Measurements from ENCODE around the gene C11orf68.
A peak's percentile ranks its signal among the peaks of the same experiment; 100 is the strongest.
"Not testable (repeated sequence)": the region's sequence is repeated elsewhere in the genome, so short reads cannot be mapped to it uniquely, and the experiment has no call there.

The C11orf68 gene

DNA sequence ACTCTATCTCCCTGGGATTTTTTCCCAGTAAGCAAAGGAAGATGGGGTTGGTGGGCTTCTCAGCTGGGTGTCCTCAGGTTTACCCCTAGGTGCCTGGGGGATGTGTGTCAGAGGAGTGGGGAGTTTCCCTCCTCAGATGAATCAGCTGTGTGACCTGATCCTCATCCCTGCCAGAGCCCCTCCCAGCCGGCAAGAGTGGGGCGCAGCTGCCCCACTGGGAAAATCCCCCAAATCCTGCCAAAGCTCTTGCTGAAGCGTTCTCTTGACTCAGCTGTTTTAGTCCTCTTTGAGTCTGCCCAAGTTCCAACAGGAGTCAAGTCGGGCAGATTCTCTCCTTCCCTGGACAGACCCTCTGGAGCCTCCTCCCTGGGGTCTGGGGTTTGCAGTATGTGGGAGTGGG is 6.0 kb downstream of the C11orf68 start:
- peak; percentile 86 for DNase-seq (ENCODE audit: low spot score)

DNA sequence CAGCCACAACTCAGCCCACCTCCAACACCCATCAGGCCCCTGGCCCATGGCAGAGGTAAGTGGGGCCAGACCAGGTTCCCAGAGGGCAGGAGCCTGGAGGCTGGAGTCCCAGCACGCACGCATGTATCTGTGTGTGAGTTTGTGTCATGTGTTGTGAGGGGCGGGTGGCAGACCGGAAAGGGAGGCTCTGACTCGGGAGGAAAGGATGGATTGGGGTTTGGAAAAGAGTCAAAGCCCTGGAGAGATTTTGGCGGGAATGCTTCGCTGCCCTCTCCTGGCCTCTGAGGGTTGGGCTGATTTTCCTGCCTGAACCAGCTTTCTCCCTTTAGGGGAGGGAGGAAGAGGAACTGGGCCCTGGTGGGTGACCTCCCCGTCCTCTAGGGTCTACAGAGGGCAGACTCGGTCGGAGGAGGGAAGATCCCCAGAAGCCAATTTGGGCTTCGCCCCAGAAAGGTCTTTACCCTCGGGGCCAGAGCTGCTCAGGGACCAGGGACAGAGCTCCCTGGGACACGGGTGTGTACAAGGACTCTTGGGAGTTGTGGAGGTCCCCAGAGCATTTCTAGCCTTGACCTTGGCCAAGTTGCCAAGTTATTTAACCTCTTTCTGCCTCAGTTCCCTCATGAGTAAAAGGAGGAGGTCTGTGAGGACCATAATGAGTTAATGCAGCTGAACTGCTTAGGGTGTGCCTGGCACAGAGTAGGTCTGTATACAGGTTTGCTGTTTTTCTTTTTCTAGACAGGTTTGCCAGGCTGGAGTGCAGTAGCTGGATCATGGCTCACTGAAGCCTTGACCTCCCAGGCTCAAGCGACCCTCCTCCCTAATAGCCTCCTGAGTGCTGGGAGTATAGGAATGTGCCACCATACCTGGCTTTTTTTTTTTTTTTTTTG is 6.9 kb downstream of the C11orf68 start:
- peak; percentile 89 for DNase-seq (ENCODE audit: low spot score)

DNA sequence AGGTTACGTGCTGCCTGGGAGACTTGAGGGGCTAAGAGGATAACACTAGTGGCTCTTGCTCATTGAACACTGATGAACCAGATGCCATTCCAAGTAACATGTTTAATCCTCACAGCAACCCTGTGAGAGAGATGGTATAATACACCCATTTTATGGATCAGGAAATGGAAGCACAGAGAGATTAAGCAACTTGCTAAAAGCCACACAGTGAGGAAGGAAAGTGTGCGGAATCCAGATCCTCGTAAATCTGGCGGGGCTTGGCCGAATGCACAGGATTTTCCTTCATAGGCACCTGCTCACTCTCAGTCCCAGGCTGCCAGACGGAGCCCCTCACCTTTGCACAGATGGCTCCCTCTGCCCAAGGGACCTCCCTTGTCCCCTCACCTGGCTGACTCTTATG is 11.0 kb downstream of the C11orf68 start:
- DNase-seq (ENCODE audit: low spot score): no peak

DNA sequence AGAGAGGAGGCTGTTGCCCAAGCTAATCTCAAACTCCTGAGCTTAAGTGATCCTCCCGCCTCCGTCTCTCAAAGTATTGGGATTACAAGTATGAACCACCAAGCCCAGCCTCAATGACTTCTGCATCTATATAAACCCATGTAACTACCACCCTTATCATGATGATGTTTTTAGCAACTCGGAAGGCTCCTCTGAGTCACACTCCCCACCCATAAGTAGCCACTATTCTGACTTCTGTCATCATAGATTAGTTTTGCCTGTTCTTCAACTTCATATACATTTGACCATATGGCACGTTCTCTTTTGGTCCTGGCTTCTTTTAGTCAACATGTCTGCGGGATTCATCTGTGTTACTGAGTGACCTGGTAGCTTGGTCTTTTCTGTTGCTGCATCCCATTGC is 12.3 kb downstream of the C11orf68 start:
- no peak for DNase-seq (ENCODE audit: low spot score)

DNA sequence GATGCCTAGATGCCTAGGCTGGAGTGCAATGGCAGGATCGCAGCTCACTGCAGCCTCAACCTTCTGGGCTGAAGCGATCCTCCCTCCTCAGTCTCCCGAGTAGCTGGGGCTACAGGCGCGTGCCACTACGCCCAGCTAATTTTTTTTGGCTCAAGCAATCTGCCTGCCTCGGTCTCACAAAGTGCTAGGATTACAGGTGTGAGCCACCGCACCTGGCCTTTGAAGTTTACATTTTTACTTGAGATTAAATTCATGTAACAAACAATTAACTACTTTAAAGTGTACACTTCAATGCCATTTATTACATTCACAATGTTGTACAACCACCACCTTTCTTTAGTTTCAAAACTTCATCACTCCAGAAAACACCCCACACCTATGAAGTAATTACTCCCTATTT is 15.1 kb downstream of the C11orf68 start:
- no peak for DNase-seq (ENCODE audit: low spot score)

DNA sequence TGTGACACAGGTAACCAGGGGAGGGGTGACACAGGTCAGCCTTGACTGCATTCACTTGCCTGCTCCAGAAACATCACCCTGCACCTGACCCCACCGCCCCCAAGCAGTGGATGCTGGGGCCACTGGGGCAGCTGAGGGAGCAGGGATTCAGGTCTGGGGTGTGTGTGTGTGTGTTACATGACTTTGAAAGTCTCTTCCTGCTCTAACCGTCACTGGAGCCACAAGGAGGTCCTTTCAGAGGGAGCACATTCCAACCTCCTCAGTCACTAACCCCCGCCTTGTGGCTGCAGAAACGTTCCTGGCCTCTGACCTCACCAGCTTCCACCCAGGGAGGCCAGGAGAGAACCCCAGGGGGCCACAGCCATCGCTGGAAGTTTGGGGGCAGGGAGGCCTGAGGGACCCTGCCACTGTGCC is 15.8 kb downstream of the C11orf68 start:
- peak; percentile 97 for DNase-seq (ENCODE audit: low spot score)

DNA sequence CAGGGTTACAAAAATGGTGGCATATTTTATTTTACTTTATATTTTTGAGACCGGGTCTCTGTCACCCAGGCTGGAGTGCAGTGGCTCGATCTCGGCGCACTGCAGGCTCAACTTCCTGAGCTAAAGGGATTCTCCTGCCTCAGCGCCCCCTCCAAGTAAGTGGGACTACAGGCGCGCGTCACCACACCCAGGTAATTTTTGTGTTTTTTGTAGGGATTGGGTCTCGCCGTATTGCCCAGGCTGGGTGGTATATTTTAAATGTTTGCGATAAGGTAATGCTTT is 18.0 kb downstream of the C11orf68 start:
- DNase-seq (ENCODE audit: low spot score): no peak

DNA sequence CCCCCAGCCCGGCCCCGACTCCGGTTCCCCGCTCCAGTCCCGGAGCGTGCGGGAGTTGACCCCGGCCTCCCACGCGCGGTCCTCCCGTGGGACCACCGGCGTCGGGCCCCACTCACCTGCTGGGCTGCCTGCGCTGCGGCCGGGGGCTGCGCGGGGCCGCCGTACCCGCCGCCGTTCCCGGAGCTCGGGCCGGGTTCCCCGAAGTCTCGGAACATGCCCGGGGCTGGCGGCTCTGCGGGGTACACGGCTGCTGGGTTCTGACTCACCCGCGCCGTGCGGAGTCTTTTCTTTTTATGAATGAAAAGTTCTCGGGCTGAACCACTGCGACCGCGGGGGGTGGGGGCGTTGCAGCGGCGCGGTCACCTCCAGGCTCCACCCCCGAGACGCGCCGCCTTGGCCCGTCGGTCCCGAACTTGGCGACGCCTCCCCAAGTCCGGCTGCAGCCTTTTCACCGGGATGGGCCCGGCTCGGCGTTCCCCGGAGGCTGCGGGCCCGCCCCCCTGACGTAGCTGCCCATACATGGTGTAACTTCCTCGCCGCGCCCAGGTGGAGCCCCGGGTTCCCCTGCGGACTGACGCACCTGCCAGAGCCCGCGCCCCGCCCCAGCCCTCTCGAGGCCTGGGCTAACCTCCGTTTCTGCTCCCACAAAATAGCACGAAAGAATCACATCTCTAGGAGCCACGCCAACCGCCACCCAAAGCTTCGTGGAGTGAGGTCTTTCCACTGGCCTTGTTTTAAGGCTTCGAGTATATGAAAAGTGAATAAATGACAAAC is 18.6 kb downstream of the C11orf68 start, which contains the start of gene FOSL1:
TSS of gene FOSL1 (minus strand) at position 264 of the 774 bp plus-strand sequence. CDS start at position 215, 49 bp downstream.
- peak; percentile 99 for DNase-seq (ENCODE audit: low spot score)

DNA sequence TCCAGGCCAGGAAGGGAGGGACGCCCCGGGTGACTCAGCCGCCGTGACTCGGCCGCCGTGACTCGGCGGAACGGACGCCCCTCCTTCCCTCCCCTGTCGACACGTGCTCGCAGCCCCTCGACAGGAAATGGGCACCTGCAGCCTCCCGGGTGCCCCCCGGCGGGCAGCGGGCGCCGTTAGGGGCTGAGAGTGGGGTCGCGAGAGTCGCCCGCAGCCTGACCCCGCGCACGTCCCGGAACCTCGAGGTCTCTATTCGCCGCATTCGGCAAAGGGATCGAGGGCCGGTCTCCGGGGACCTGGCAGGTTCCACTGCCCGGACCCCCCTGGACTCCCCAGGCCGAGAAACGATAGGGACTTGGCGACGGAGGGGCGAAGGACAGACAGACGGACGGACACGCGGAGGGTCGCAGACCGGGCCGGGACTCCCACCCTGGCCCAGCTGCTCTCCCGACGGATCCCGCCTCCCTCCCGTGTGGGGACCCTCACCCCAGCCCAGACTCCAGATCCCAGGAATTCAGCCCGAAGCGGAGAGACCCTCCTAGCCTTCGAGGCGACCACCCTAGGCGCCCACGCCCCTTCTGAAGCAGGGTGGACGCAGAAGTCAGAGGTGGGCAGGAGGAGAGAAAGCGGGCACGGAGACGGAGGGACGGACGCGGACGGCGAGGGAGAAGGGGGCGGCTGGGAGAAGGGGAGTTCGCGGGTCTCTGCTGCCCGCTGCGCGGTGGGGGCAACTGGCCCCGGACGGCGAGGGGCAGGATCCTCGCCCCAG is 19.3 kb downstream of the C11orf68 start:
- DNase-seq (ENCODE audit: low spot score): peak; percentile 92

DNA sequence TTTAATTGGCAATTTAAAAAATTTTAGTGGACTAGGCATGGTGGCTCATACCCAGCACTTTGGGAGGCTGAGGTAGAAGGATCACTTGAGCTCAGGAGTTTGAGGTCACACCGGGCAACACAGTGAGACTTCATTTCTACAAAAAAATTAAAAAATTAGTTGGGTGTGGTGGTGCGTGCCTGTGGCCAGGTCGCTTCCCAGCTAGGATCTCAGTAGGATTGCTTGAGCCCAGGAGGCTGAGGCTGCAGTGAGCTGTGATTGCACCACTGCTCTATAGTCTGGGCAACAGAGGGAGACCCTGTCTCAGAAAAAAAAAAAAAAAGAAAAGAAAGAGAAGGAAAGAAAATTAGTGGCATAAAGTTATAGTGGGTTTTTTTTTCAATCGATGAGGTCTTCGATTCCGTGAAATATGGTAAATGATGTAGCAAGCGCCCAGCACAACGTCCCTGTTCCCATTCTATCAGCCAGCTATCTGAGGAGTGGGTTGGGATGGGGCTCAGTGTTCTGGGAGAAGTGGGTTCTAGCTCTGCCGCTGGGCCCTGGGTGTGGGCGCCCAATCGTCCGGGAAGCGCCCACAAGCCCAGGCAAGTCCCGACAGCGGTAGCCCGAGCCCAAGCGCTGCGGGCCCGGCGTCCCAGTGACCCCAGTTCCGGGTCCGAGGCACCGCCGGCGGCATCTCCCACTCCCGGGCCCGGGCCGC is 20.1 kb downstream of the C11orf68 start:
- DNase-seq (ENCODE audit: low spot score): no peak

DNA sequence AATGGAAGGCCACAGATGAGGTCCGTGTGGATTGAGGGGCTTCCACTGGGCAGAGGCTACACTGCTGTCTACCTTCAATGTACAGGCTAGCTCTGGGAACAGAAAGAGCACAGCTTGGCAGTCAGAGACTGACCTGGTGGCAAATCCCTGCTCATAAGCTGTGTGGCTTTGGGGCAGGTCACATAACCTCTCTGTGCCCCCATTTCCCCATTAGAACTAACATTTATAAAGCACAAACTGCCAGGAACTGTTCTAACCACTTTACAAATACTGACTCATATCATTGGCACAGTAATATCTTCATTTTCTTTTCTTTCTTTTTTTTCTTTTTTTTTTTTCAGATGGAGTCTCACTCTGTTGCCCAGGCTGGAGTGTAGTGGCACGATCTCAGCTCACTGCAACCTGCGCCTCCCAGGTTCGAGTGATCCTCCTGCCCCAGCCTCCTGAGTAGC is 21.8 kb downstream of the C11orf68 start:
- no peak for DNase-seq (ENCODE audit: low spot score)

DNA sequence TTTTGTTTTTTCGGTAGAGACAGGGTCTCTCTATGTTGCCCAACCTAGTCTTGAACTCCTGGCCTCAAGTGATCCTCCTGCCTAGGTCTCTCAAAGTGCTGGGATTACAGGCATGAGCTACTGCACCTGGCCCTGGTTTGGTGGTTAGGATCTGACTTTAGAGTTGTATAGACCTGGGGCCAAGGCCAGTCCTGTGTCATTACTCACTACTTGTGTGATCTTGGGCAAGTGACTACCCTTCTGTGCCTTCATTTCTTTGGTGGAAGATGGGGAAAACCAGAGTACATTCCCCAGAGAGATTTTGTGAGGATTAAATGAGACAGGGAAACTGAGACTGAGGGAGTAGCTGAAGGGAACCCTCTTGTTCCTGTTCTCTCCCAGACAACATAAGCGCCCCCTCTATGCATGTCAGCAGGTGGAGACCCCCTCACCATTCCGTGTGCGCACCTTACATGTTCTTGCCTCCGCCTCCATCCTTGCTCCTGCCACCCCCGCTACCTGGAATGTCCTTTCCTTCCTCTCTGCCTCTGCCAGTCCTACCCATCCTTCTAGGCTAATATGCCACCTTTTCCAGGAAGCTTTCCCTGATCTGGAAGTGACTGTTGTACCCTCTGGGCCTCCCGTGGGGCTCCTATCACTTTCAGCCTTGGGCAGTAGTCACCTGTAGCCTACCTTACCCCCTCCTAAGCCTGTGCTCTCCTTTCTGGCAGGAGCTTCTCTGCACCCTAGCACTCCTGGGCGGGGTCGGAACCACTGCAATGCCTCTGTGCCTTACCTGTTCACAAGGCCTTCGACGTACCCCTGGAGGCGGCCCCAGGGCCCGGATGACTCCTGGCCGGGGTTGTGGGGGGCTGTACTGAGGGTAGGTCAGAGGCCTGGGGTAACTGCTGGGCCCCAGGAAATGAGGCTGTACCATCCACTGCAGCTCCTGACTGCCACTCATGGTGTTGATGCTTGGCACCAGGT is 22.5 kb downstream of the C11orf68 start:
- DNase-seq (ENCODE audit: low spot score): no peak

DNA sequence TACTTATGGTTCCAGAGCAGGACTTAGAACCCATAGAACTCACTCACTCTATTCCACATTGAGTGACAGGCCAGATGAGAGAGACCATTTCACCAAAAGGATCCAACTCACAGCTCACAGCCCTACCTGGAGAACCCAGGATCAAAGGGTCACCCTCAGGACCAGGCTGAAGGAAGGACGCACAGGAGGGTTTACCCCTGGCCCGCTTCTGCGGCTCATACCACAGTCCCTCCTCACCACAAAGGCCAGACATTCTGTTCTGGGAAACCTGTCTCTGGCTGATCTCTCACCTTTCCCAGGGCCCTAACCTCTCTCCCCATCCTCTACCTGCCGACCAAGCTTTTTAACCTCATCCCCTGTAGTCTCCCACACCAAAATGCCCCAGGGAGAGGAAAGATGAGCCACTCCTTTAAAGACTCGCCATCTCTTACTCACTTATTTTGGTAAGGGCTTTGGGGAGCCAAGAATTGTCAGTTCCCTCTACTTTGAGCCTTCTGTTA is 23.3 kb downstream of the C11orf68 start:
- DNase-seq (ENCODE audit: low spot score): no peak

DNA sequence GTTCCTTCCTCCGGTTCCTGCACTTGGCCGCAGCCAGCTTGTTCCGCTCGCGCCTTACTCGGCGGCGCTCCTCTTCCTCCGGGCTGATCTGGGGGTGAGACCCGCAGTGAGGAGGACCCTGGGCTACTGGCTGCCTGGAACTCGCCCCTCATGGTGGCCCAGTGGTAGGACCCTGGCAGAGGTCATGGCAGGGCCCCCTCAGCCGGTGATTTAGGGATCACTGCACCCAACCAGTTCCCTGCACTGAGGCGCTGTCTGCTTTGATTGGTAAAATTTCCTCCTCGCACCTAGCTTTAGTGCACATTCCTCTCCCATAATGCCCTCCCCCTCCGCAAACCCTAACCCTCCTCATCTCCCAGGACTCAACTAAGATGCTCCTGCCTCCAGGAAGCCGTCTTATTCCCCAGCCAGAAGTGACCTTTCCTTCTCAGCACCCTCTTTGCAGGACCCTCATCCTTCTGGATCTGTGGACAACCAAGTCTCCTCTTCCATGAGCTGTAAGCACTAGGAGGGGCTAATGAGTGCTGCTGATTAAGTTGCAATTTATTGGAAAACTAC is 24.7 kb downstream of the C11orf68 start:
- no peak for DNase-seq (ENCODE audit: low spot score)

DNA sequence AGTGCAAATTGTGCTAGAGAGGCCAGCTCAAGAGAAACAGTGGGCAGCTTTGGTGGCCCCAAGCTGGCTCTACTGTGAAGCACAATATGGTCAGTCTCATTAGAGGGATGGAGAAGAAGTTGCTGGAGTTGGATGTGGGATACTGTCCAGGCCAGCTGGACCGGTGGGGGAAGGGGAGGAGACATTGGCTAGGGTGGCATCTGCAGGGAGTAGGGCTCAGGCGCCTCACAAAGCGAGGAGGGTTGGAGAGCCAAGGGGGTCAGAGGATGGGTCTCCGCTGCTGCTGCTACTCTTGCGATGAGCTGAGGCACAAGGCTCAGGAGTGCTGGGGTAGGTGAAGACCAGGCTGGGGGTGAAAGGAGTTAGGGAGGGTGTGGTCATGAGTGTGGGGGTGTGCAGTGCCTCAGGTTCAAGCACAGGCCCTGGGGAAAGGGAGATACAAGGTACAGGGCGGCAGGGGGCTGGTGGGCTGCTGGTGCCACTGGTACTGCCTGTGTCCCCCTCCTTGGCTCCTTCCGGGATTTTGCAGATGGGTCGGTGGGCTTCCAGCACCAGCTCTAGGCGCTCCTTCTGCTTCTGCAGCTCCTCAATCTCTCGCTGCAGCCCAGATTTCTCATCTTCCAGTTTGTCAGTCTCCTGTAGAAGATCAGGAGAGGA is 26.1 kb downstream of the C11orf68 start:
- no peak for DNase-seq (ENCODE audit: low spot score)

DNA sequence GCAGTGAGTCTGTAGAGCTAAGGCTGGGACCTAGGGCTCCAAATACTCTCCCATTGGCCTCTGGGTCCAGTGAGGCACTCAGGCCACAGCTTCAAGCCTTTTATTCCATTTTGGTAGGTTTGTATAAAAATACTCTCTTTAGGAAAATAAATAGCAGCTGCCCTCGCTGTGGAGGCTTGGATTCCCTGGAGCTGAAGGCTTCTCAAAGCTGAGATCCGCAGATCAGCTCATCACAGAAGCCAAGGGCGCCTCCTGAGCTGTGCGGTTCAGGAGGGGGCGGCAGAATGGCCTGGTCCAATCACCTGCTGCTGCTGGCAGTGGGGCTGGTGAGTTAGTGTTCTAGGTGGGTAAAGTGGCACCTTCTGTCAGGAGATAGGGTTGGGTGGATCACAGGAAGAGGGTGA is 26.7 kb downstream of the C11orf68 start:
- not testable (repeated sequence) for DNase-seq (ENCODE audit: low spot score)

DNA sequence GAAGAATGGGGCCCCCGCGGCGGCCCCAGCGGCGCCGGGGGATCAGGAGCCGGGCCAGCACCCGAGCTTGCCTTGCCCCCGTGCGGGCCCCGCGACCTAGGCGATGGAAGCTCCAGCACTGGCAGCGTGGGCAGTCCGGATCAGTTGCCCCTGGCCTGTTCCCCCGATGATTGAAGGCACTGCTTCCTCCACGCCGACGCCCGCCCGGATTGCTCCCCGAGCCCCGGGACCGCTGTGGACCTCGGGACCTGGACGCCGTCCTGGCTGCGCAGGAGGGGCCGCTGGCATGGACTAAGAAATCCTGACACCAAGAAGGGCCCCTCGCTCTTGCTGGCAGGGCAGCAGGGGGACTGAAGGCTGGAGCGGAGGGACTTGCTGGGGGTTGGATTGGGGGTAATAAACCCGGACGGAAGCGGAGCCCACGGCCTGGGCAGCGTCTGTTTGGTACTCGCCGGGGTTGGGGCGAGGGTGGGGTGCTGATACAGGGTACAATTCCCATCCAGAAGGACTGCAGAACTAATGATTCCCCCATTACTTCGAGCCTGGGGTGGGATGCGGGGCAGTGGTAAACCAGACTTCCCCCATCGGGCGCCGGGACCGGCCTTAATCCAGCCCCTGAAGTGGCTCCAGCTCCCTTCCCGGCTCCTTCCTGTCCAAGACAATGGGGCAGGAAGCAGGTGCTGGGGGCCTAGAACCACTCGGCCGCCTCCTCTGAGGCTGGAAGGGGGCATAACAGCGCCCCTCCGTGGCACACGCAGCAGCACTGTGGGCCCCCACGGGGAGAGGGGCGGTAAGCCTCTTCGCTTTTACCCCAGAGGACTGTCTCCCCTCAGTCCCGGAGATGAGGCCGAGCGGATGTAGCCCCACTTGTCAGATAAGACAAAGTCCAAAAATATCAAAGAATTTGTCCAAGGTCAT is 27.4 kb downstream of the C11orf68 start:
- no peak for DNase-seq (ENCODE audit: low spot score)

All from kidney tubule cell (primary cell).